DMS153 (cell line): Measurements from ENCODE around the gene MACIR.

Experiments used
- DNase-seq: peaks from one replicate; lab custom pipeline; 2025; lab: John Stamatoyannopoulos, UW

MACIR gene

DNA sequence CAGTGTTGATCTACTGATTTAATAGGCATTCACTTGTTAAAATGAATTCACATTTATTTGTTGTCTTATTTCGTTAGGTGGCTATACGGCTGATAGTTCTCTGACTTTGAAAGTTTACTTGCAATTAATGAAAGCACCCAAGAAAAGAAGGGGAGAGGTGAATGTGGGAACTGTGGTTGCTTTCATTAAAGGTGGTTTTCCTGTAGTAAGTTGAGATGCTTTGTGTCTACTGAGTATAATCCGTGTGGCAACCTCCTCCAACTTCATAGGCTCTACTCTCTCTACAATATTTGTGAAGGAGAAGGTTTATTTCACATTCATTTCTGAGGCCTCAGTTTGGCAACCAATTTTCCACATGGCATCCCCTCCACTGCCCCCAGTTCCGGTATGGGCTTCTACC is 12.8 kb upstream of the MACIR start:
- no peak for DNase-seq

DNA sequence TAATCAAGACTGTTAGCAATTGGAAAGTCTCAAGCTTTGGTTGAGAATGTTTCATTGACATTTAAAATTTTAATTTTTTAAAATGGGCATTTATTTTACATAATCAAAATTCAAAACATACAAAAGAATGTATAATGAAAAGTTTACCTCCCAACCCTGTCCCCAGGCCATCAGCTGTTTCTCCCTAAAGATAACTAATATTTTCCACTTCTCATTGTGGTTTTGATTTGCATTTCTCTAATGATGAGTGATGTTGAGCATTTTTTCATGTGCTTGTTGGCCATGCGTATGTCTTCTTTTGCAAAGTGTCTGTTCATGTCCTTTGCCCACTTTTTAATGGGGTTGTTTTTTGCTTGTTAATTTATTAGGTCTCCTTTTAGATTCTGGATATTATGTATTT is 11.4 kb upstream of the MACIR start:
- DNase-seq: no peak

DNA sequence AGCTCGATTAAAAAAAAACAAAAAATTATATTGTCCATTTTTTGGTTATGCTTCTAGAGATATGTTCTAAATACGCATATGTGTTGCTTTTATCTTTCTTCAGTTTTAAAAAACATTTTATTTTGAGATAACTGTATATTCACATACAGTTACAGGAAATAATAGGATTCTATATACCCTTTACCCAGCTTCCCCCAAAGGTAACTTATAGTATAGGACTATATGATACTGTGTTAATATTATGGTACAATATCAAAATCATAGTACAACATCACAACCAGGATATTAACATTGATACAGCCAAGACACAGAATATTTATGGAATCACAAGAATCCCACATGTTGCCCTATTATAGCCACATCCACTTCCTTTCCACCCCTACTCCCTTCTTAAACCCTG is 9.5 kb upstream of the MACIR start:
- DNase-seq: no peak

DNA sequence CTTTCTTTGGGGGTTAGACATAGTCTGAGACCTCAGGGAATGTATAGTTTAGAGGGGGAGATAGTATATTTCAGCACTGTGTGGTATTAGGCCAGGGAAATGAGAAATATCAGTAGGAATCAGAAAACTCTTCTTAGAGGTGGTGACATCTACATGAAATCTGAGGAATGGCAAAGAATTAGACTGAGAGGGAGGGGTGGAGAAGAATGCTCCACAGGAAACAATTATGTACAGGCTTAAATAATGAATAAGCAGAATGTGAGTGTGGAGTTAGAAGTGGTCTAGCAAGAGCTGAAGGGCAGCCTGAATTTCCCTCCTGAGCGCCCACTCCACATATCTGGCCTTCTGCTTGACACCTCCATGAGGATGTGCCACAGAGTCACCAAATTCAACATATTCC is 3.6 kb upstream of the MACIR start:
- no peak for DNase-seq

DNA sequence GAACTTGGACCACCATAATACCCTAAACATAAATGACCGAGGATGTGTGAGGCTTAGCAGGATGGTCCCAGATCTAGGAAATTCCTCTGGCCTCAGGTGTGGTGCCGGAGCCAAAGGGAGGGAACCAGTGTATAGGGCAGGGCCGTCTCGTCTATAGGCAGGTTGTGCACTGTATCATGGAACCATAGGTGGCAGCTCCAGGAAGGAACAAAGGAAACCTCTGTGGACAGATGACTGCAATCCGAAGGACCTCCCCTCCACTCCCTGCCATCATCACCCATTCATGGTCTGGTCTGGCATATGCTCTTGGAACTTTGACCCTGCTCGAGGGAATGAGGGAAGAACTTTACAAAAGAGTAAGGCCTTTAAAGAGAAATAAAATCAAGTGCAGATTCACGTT is 2.9 kb upstream of the MACIR start:
- DNase-seq: no peak

DNA sequence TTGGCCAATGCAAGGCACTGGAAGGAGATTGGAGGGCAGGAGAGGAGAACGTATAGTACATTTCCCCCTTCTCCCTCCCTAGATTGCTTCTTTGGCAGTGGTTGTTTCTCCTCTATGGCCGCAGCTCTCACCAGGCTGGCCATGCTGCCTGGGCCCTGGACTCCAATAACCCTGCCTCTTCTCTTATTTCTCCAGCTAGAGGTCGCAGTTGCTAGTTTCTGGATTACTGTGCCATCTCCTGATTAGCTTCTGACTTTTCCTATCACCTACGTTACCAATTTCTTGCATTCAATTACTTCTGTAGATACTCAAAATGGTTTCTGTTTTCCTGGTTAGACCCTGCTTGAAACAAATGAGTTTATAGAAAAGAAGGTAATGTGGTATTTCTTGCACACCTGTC is 2.4 kb upstream of the MACIR start:
- no peak for DNase-seq

DNA sequence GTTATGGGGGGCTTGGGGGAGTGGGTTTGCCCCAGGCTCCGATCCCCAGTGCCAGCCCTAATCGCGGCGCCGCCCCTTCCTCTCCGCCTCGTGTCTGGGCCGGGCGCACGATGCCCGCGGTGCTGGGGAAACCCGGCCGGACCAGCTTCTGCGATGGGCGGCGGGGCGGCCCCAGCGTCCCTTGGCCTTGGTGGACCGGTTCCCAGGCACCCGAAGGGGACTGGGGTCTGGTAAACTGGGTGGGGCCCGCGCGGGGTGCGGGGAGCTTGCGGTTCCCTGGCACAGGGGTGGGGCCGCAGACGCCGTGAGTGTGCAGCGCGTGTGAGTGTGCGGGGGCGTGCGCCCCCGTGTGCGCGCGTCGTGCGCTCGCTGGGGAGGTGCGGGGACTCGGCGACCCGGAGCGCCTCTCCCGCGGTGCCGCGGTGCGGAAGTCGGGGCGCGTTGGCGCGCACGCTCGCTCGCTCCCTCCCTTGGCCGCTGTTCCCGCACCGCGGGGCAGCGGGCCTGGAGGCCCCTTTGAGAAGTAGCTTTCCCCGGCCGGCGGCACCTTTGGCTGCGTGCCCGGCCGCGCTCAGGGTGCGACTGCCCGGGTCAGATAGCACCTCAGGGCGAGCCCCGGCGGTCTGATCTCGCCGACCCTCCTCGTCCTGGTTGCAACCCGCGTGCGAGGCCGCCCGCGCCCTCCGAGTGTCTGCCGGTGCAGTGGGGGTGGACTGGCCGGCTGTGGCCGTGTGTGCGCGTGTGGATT is 568 bp downstream of the MACIR start:
- no peak for DNase-seq

DNA sequence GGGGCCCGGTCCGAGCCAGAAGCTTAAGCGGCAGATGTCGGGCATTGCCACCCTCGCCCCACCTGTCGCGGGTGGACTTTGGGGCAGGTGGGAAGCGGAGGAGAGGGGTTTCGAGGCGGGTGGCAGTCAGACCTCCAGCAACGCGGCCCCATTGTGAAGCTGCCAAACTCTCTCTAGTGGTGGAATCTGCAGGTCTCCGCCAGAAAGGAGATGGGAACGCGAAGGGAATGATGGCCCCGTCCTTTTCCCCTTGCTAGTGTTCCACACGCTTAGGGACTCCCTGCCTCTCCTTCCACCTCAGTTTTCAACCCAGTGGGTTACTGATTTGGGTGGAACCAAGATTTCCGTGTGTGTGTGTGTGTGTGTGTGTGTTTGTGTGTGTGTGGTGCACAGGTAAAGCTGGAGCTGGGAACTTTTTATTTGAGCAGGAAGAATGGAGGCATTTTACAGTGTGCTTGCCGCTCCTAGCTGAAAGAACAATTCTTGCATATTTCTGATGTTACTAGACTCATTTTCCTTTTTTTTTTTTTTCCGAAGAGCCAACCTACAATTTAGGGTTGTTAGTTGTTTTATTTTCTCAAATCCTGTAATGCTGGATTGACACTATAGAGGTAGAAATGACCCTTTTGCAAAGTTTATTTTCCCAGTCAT is 1.3 kb downstream of the MACIR start:
- DNase-seq: no peak

DNA sequence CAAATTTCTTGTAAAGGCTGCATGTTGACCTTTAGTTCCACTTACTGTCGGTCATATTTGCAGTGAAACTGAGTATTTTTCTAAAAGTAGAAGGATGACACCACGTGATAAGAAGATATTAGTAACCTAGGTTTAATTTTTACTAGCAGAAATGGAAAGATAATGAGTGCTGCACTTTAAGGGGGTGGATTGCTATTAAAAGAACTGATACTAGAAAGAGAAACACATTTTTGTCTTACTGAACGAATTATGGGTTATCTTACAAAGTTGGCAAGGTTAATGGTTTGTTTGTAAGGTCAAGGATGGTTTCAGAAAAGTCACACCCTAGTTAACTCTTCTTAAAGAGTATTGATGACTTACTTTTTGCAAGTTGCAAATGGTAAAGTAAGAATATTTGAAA is 2.4 kb downstream of the MACIR start:
- DNase-seq: no peak

DNA sequence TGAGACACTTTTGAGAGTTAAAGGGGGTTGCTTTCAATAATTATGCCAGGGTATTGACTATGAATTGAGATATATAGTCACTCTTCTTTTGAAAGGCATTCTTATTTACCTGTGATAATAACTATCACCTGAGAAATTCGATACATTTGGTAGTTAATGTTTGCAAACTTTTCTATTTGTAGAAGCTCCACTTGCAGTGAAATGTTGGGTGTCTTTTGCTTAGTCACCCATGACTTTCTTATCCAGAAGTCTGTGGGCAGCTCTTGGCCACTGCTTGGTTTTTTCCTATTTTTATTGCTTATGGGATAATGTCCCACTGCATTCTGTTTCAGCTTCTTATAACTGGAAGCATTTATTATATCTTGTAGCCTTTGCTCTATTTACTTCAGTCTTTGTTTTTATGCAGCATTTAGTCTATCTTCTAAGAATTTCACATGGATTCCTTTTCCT is 3.9 kb downstream of the MACIR start:
- no peak for DNase-seq

DNA sequence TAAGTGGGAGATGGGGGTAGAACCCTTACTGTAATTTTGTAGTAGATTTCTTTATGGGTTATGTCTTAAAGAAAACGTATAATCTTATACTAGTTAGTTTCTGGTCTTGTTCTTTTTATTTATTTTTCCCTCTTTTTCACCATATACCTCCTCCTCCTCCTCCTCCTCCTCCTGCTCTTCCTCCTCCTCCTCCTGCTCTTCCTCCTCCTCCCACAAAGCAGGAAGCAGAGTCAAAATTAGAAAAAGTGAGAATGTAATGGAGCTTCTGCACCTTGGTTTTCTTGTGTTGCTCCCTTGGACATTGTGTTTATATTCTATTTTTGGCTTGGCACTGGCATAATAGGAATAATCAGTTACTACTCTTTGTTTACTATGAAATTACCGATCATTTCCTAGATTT is 4.5 kb downstream of the MACIR start:
- no peak for DNase-seq

DNA sequence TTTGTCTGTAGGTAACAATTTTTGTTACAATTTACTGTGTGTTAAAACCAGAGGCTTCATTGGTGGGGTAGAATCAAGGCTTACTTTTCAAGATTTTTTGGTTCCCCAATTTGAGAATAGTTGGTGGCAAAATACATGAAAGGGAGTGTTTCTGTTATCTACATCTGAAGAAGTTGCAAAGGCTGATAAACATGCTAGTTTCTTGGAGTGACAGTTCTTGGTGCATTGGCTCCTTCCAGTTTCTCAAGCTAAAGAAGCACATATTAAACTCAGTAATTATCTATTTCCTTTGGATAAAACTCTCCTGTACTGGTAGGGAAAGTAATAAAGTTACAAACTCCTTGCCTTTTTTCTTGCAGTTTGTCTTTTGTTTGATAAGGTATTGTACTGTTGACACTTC is 5.9 kb downstream of the MACIR start:
- no peak for DNase-seq

DNA sequence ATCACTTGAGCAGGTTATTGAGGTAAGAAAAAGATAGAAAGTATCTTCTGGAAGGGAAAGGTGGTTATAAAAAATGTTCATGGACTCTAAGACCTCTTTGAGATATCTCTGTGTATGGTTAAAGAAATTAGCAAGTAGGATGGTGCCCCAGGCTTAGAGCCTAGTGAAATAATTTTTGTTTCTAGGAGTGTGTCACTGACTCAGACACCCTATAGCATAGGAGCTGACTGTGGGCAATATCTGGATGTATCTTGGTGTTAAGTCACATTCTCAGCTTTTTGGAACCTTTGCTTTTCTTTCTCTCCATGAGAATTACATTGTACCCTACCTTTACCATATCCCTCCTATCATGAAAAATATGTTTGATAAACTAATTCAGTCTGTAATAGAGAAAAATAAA is 12.0 kb downstream of the MACIR start:
- no peak for DNase-seq

DNA sequence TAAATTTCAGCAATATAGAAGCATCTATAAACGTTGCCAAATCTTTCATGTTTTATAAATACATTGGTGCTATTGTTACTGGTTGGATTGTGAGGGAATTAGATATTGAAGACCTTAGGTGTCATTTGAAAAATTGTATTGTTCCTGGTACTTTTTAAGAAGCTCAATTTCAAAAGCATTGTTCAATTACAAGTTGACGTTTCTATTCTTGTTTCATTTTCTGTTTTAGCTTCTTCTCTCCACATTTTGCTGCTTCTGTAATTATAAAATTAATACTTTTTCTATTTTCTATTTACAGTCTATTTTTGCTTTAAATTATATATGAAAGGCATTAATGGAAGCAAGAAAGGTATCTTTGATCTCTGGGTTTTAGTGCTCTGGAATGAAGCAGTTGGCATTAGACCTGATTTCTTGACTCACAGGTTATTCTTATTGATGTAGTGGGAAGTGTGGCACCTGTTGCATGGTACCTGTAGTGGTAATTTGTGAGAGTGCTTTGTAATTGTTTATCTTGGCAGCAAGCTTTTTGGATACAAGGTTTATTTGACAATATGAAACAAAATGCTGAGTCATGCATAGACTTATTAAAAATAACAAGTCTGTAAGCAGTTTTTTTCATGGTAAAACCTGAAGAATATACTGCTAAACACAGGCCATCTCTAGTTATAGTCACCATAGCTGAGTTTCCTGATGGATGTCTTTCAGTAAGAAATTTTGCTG is 13.2 kb downstream of the MACIR start:
- no peak for DNase-seq

DNA sequence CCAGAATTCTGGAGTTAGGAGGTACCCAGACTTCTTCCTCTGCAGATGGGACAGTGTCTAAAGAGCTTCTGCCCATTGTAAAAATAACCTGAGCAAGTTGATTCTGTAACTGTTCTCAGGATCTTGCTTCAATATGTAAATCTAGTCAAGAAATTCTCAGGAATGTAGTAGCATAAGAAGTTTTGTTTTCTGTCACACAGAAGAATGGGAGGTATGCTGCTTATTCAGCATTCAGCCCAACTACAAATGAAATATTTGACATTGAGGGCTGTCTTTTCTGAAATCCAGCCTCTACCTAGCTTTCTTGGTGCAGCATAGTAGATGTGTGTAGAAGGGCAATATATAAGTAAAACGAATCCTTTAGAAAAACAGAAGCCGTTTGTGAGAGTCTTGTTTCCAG is 13.8 kb downstream of the MACIR start:
- DNase-seq: no peak

DNA sequence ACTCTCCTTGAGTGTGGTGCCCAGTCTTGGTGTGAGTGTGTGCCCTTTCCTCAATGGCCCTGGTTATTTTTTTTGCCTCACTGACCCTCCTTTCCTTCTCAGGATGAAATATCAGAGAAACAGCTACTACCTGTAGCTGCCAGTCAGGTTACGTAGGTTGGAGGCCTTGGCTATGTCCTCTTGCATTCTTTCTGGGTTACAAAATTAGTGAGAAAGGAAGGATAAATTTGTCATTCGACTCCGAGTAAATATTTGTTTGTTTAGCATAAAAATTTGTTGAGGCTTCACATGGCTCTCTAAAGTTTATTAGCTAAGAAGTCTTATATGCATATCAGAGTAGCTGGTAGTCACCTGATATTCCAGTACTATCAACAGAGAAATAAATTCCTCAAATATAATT is 15.4 kb downstream of the MACIR start:
- no peak for DNase-seq

DNA sequence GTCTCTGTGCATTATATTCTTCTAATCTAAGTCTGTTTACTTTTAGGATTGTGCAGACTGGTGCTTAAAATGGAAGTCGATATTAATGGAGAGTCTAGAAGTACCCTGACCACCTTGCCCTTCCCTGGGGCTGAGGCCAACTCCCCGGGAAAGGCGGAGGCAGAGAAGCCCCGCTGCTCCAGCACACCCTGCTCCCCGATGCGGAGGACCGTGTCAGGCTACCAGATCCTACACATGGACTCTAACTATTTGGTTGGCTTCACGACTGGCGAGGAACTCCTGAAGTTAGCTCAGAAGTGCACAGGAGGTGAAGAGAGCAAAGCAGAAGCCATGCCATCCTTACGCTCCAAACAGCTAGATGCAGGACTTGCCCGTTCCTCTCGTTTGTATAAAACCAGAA is 17.3 kb downstream of the MACIR start:
- DNase-seq: no peak

DNA sequence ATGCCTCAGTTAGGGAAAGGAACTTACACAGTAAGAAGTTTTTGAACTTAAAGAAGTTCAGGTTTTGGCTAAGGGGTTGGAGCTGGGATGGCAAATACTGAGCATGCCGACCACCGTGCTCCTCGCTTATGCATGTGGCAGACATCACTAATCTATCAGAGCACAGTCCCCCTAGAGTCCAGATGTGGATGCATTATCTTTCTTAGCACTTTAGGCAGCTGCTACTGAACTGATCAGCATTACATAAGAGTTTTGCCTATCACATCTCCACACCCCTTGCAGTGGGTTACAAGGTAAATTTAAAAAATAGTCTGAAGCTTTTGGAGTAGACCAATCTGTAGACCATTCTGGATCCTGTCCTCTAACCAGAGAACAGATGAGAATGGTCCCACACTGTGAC is 22.4 kb downstream of the MACIR start:
- no peak for DNase-seq

DNA sequence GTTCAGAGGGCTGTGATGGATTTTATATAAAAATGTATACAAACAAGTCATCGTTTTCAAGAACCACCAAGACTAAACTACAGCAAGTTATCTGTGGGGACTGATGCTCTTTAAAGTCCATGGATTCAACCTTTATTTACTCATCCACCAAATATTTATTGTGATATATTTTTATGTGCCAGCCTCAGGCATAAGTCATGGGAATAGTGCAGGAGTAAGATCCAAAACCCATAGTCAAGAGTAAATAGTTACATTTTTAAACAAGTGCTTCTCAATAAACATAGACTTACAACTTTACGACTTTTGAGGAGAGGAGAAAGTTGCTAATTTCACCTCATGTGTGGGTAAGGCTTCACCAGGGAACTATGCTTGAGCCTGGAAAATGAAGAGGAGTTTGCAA is 24.6 kb downstream of the MACIR start:
- DNase-seq: no peak

DNA sequence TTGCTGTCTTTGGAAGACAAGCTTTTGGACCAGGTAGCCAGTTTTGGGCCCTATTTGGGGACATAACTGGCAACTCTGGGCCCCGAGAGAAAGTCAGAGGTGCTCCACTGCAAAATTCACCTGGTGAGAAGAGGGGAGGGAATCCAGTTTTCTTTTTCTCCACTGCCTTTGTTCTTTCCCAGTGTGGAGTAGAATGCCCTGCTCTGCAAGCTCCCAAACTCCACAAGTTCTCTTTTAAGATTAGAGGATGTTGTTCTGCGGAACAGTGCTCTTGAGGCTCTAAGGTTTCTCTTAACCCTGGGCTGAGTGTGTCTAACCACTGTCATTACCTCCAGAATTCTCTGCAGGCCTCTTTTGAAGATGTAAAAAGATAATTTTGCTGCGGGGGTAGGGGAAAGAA is 25.3 kb downstream of the MACIR start:
- no peak for DNase-seq

DNA sequence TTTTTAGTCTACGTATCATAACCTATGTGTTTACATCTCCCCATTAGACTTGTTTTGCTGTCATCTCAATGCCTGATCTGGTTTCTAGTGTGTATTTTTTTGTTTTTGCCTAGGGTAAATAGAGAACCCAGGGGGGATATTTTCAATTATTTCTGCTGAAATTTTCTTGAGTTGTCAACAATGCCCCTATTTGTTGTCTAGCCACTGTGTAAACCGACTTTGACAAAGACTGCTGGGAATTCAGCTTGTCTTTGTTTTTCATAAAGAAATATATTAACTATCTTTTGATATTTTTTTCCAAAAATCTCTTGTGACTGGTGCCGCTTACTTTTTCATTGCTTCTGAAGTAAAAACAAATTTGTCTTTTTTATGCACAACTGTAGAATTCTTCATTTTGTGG is 28.1 kb downstream of the MACIR start:
- DNase-seq: no peak

DNA sequence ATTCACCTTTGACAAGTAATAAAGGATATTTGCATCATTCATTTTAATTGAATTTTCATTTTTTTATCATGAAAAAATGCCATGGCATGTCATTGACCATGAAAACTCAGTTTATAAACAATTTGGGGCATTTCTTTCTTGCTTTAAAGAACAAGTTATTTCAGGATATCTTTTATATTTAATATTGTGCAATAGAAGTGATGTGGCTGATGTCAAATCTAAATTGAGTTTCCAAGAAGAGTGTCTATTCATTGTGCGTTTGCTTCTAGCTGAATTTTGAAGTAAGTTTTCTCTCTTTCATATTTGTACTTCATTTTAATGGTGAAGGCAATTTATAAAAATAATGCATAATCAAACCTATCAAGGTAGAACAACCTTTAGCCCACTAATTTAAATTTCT is 30.5 kb downstream of the MACIR start:
- DNase-seq: no peak

DNA sequence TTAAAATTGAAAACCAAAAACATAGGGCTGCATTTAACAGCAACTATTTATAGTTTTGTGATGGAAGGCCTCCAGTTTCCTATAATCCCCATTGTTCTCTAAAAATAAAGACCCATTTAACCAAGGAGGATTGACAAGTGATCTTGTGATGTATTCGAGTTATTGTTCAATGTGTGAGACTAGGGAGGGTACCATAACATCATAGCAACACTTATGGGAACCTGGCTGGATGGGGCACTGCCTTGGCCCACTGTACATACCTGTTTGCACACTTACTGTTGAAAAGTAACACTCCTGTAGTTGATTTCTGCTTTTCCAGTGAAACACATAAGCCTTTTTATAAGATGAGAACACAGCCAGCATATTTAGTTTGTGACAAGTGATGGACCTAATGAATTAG is 32.3 kb downstream of the MACIR start:
- no peak for DNase-seq
